Activated CD4-positive, alpha-beta T cell treated with anti-CD3 and anti-CD28 coated beads, Interleukin-10, Interleukin-2, amounts not matched to agents 100 ng/mL and 50 ng/mL, durations not matched to agents 16 hours and 8 hours (primary cell): ENCODE data around the gene CT45A2.
"Not testable (repeated sequence)": the region's sequence is repeated elsewhere in the genome, so short reads cannot be mapped to it uniquely, and the experiment has no call there.

Experiments
- DNase-seq: peaks from one replicate; pipeline ENCODE4 v3.0.0-alpha.2; 2020

CT45A2 gene, protein sequence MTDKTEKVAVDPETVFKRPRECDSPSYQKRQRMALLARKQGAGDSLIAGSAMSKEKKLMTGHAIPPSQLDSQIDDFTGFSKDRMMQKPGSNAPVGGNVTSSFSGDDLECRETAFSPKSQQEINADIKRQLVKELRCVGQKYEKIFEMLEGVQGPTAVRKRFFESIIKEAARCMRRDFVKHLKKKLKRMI

GRCh38 chrX:135819912-135820311, at the start of gene CT45A2:
CT45A2 (minus strand) TSS chrX:135820012; CDS start chrX:135816265, 3,747 bp downstream.
- not testable (repeated sequence) for DNase-seq

- DNase-seq, result not testable (repeated sequence)
Observed at GRCh38 chrX:135854438-135854837, 34.6 kb upstream of the CT45A2 start, which contains the start of gene CT45A8. CT45A8 (minus strand) TSS chrX:135854538; CDS start chrX:135850783, 3,755 bp downstream.

DNA sequence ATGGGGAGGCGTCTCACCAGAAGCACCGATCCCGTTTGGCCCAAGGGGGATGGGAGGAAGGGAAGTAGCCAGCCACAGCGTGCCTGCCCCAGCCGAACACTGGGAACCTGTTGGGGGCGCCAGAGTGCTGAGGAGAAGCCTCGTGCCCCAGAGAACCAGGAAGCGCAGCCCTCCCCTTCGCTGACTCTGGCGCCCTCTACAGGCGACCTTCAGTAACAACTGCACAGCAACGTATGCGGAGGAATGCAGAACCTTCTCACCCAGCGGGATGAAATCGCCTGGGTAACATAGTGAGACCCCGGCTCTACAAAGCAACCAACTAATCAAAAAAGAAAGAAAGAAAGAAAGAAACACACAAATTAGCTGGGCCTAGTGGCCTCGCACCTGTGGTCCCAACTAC, 17.4 kb upstream of the CT45A2 start, which contains the start of gene CT45A7:
Gene CT45A7, minus strand, starts transcription at position 101 of the 400 bp plus-strand sequence. CDS start 3,747 bp downstream, outside the sequence.
- not testable (repeated sequence) for DNase-seq

GRCh38 chrX:135802687-135803086, 17.1 kb downstream of the CT45A2 start, which contains the start of gene CT45A6:
CT45A6 (minus strand) TSS chrX:135802787; CDS start chrX:135798993, 3,794 bp downstream.
- DNase-seq, result not testable (repeated sequence)

DNA sequence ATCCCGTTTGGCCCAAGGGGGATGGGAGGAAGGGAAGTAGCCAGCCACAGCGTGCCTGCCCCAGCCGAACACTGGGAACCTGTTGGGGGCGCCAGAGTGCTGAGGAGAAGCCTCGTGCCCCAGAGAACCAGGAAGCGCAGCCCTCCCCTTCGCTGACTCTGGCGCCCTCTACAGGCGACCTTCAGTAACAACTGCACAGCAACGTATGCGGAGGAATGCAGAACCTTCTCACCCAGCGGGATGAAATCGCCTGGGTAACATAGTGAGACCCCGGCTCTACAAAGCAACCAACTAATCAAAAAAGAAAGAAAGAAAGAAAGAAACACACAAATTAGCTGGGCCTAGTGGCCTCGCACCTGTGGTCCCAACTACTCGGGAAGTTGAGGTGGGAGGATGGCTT, 34.4 kb downstream of the CT45A2 start, which contains the start of gene CT45A5:
Gene CT45A5, minus strand, starts transcription at position 101 of the 400 bp plus-strand sequence. CDS start 3,774 bp downstream, outside the sequence.
- DNase-seq, result not testable (repeated sequence)

- DNase-seq, result not testable (repeated sequence)
Observed at GRCh38 chrX:135768091-135768490, 51.7 kb downstream of the CT45A2 start, which contains the start of gene CT45A3. CT45A3 (minus strand) TSS chrX:135768191; CDS start chrX:135764444, 3,747 bp downstream.
